ENCODE results near the gene ENO2.

DNA sequence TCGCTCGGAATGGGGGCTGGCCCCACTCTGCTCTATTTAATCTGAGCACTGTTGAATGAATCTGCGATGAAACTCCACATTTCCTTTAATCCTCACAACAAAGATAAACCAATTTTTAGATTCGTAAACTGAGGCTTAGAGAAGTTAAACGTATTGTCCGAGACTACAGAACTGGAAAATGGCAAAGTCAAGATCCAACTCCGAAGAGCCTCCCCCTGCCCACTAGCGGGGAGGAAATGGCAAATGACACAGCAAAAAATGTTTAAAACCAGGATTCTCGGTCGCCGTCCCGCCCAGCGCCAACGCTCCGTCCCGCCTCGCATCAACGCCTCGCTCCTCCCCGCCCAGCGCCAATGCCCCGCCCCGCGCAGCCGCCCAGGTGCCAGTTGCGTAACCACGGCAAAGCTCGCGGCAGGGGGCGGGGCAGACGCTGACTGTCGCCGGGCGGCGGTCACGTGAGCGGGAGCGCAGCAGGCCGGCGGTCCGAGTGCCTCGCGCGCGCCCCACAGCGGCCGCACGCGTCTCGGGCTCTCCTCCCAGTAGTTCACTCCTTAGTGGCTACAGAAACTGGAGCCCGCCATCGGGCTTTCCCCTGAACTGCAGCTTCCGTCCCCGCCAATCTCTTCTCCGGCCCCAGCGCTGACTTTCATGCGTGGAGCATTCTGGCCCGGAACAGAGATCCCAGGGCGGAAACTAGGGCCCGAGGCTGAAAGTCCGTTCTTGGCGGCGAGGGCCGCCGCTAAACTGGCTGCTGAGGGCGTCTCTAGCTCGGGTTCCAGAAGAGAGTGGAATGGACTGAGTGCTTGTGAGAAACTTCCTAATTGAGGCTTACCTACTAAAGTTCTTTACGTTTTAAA lies 23.4 kb upstream of the ENO2 start:
- TF ChIP-seq, protein P1, sequence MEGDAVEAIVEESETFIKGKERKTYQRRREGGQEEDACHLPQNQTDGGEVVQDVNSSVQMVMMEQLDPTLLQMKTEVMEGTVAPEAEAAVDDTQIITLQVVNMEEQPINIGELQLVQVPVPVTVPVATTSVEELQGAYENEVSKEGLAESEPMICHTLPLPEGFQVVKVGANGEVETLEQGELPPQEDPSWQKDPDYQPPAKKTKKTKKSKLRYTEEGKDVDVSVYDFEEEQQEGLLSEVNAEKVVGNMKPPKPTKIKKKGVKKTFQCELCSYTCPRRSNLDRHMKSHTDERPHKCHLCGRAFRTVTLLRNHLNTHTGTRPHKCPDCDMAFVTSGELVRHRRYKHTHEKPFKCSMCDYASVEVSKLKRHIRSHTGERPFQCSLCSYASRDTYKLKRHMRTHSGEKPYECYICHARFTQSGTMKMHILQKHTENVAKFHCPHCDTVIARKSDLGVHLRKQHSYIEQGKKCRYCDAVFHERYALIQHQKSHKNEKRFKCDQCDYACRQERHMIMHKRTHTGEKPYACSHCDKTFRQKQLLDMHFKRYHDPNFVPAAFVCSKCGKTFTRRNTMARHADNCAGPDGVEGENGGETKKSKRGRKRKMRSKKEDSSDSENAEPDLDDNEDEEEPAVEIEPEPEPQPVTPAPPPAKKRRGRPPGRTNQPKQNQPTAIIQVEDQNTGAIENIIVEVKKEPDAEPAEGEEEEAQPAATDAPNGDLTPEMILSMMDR (IDR thresholded peaks at IDR 0.05), result peak; percentile 93
- TF ChIP-seq, protein P2, sequence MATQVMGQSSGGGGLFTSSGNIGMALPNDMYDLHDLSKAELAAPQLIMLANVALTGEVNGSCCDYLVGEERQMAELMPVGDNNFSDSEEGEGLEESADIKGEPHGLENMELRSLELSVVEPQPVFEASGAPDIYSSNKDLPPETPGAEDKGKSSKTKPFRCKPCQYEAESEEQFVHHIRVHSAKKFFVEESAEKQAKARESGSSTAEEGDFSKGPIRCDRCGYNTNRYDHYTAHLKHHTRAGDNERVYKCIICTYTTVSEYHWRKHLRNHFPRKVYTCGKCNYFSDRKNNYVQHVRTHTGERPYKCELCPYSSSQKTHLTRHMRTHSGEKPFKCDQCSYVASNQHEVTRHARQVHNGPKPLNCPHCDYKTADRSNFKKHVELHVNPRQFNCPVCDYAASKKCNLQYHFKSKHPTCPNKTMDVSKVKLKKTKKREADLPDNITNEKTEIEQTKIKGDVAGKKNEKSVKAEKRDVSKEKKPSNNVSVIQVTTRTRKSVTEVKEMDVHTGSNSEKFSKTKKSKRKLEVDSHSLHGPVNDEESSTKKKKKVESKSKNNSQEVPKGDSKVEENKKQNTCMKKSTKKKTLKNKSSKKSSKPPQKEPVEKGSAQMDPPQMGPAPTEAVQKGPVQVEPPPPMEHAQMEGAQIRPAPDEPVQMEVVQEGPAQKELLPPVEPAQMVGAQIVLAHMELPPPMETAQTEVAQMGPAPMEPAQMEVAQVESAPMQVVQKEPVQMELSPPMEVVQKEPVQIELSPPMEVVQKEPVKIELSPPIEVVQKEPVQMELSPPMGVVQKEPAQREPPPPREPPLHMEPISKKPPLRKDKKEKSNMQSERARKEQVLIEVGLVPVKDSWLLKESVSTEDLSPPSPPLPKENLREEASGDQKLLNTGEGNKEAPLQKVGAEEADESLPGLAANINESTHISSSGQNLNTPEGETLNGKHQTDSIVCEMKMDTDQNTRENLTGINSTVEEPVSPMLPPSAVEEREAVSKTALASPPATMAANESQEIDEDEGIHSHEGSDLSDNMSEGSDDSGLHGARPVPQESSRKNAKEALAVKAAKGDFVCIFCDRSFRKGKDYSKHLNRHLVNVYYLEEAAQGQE (IDR thresholded peaks at IDR 0.05; ENCODE audit: insufficient read depth in 1 of 2, low read depth in 2 of 2, low read length in 1 of 2), result no peak
- TF ChIP-seq SIN3A (IDR thresholded peaks at IDR 0.05; ENCODE audit: borderline replicate concordance, insufficient read depth, low read depth, low read length) (peak; percentile 69; the same call in 1 of the 2 replicates), POLR2AphosphoS5 (IDR thresholded peaks at IDR 0.05; ENCODE audit: low read depth, low read length) (peak; percentile 84), TCF7L2 (IDR thresholded peaks at IDR 0.05; ENCODE audit: low read depth, low read length) (peak; percentile 37; the same call in 1 of the 2 replicates)
